Endodermal cell (in vitro differentiated cells): ENCODE measurements around the gene FRY. TPM values are rescaled to one million over a fixed set of nuclear protein-coding genes. Genes with fewer than 3 reads are reported as not detected.

Experiments used
- DNase-seq: peaks from one replicate; pipeline ENCODE4 v3.0.0-alpha.2; 2017
- H3K27ac ChIP-seq: 2 replicates; pipeline ENCODE4 v1.5.1; 2013; ENCODE audit warnings: mild to moderate bottlenecking, low read depth, low read length, moderate library complexity
- H3K27me3 ChIP-seq: 2 replicates; pipeline ENCODE4 v1.6.1; 2013; ENCODE audit warnings: mild to moderate bottlenecking, low read length, moderate library complexity; ENCODE audit not compliant: insufficient read depth, control insufficient read depth, poor library complexity, severe bottlenecking
- H3K36me3 ChIP-seq: 2 replicates; pipeline ENCODE4 v1.7.0; 2013; ENCODE audit warnings: mild to moderate bottlenecking, low read length, moderate library complexity; ENCODE audit not compliant: control insufficient read depth, insufficient read depth
- H3K4me1 ChIP-seq: one replicate; pipeline ENCODE4 v1.7.0; 2013; ENCODE audit warnings: low read length; ENCODE audit not compliant: control insufficient read depth, insufficient read depth
- H3K4me3 ChIP-seq: 2 replicates; pipeline ENCODE4 v1.5.1; 2013; ENCODE audit warnings: mild to moderate bottlenecking, low read length, moderate library complexity
- H3K9ac ChIP-seq: 2 replicates; pipeline ENCODE4 v1.6.1; 2013; ENCODE audit warnings: mild to moderate bottlenecking, low read length, moderate library complexity; ENCODE audit not compliant: poor library complexity, severe bottlenecking; ENCODE audit errors: extremely low read depth
- H3K9me3 ChIP-seq: 2 replicates; pipeline ENCODE4 v1.6.1; 2013; ENCODE audit warnings: mild to moderate bottlenecking, low read length, moderate library complexity; ENCODE audit not compliant: control insufficient read depth
- H3K27ac Mint-ChIP-seq: 2 replicates; pipeline ENCODE4 v1.8.0; 2020; ENCODE audit warnings: mixed read lengths
- H3K27me3 Mint-ChIP-seq: 2 replicates; pipeline ENCODE4 v1.8.0; 2021; ENCODE audit warnings: mild to moderate bottlenecking, mixed read lengths; ENCODE audit not compliant: insufficient read depth
- H3K36me3 Mint-ChIP-seq: 2 replicates; pipeline ENCODE4 v1.8.0; 2020; ENCODE audit warnings: low read depth, mixed read lengths
- H3K4me1 Mint-ChIP-seq: 2 replicates; pipeline ENCODE4 v1.8.0; 2020; ENCODE audit warnings: mixed read lengths
- H3K4me3 Mint-ChIP-seq: 2 replicates; pipeline ENCODE4 v1.8.0; 2020; ENCODE audit warnings: mild to moderate bottlenecking, moderate library complexity, mixed read lengths
- H3K9me3 Mint-ChIP-seq: 2 replicates; pipeline ENCODE4 v1.8.0; 2020; ENCODE audit warnings: mild to moderate bottlenecking, mixed read lengths
- WGBS, 2 experiments: methylation state at CpG; one replicate each; pipeline versions ENCODE4 v1.1.5 to v1.1.7; 2013; ENCODE audit warnings: missing lambda C conversion rate in 2 of 2, mixed read lengths in 1 of 2; ENCODE audit not compliant: insufficient coverage in 1 of 2, insufficient read length in 1 of 2; 5-methylcytosine and 5-hydroxymethylcytosine counted together
- total RNA-seq, 2 donors: library from RNA; stranded (reverse); fragmentation: NEBNext Ultra II Directional in 1 of 2; extraction: Animal tissue kit (Norgen Biotek cat#: 25700) in 1 of 2; gene quantifications; 2 replicates in 1 of 2; 3 replicates in 1 of 2; pipeline ENCODE4 v1.2.1, GENCODE V29; 2021
- TF ChIP-seq, protein P1 (sequence below): fragments of 200-600 bp; sonication (generic); conservative IDR thresholded peaks from 2 replicates; pipeline ENCODE4 v1.5.0; 2021; ENCODE audit warnings: antibody characterized with exemption, mild to moderate bottlenecking

Gene FRY
- total RNA-seq, 2 donors from 2014 or later, result 20.1 to 30.8 TPM

DNA sequence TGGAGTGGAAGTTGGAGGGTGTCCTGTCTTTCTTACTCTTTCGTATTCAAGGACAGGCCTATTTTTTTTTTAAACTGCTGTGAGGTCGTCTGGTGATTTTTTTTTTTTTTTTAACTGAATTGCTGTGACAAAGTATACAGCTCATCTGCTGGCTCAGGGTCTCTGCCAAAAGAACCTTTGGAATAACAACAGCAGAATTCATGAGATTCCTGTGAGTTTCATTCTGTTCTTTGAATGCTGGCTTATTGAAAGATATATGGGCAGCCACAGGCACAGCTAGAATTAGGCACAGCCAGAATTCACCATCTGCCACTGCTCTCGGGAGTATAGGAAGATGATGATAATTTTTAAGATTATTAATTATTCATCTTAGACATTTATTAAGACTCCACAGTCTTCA is 21.4 kb upstream of the FRY start:
- Mint-ChIP-seq H3K9me3 (no peaks in the 10 kb centered on the region), H3K27me3 (peaks cover 3% of the 10 kb centered on the region), H3K4me1 (peaks cover 4% of the 10 kb centered on the region), H3K36me3 (no peaks in the 10 kb centered on the region), H3K4me3 (no peak overlapping the region), H3K27ac (no peak overlapping the region)
- H3K27me3 ChIP-seq, result peaks cover 13% of the 10 kb centered on the region
- H3K9ac ChIP-seq, result no peak overlapping the region
- no peak overlapping the region for H3K27ac ChIP-seq
- H3K4me1 ChIP-seq, result no peaks in the 10 kb centered on the region
- no peaks in the 10 kb centered on the region for H3K36me3 ChIP-seq
- H3K9me3 ChIP-seq, result no peaks in the 10 kb centered on the region
- 75 to 100% methylated on average over 1 to 2 of the region's 3 CpGs for WGBS, 2 experiments
- no peak for DNase-seq
- TF ChIP-seq, protein P1, sequence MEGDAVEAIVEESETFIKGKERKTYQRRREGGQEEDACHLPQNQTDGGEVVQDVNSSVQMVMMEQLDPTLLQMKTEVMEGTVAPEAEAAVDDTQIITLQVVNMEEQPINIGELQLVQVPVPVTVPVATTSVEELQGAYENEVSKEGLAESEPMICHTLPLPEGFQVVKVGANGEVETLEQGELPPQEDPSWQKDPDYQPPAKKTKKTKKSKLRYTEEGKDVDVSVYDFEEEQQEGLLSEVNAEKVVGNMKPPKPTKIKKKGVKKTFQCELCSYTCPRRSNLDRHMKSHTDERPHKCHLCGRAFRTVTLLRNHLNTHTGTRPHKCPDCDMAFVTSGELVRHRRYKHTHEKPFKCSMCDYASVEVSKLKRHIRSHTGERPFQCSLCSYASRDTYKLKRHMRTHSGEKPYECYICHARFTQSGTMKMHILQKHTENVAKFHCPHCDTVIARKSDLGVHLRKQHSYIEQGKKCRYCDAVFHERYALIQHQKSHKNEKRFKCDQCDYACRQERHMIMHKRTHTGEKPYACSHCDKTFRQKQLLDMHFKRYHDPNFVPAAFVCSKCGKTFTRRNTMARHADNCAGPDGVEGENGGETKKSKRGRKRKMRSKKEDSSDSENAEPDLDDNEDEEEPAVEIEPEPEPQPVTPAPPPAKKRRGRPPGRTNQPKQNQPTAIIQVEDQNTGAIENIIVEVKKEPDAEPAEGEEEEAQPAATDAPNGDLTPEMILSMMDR, result no peak
- no peak overlapping the region for H3K4me3 ChIP-seq

DNA sequence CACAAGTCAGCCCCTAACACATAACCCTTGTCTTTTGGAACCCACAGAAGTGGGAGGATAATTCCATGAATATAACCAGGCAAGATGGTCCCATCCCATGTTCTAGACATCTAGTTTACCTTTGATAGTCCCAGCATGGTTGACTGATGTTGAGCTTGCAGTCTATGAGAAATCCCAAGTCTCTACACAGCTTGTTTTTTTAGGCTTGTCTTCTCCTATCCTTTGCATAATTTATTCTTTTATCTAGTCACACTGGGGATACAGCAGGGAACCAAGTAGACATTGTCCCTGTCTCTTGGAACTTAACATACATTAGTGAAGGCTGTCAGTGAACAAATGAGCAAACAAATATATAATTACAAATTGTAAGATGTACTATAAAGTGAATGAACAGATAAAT is 19.6 kb upstream of the FRY start:
- peaks cover 3% of the 10 kb centered on the region for H3K27me3 Mint-ChIP-seq
- H3K4me3 Mint-ChIP-seq, result no peak overlapping the region
- no peaks in the 10 kb centered on the region for H3K9me3 Mint-ChIP-seq
- Histone ChIP-seq H3K27me3 (peaks cover 30% of the 10 kb centered on the region), H3K4me1 (no peaks in the 10 kb centered on the region), H3K9me3 (no peaks in the 10 kb centered on the region), H3K4me3 (no peak overlapping the region), H3K36me3 (no peaks in the 10 kb centered on the region), H3K27ac (no peak overlapping the region), H3K9ac (no peak overlapping the region)
- no peak for DNase-seq
- H3K36me3 Mint-ChIP-seq, result no peaks in the 10 kb centered on the region
- H3K4me1 Mint-ChIP-seq, result peaks cover 4% of the 10 kb centered on the region
- no peak overlapping the region for H3K27ac Mint-ChIP-seq
- TF ChIP-seq, protein P1, result no peak

DNA sequence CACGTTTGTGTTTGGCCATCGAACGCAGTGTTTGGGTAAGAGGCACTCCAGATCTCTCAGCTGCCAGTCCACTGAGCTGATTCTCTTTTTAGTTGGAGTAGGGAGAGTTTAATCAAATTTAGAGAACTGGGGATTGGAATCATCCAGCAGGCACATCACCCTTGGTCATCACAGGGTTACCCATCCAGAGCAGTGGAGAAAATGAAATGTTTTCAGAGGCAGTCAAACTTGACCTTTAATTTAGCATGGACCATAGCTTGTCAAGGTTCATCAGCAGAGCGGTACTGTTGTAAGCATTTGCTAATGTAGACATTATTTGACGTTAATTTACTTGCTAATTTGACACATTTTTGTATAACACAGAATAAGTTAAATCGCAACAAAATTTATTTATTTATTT is 18.4 kb upstream of the FRY start:
- no peak overlapping the region for H3K4me3 Mint-ChIP-seq
- H3K27me3 Mint-ChIP-seq, result peaks cover 3% of the 10 kb centered on the region
- peaks cover 2% of the 10 kb centered on the region for H3K4me1 ChIP-seq
- TF ChIP-seq, protein P1, result no peak
- H3K4me1 Mint-ChIP-seq, result peaks cover 4% of the 10 kb centered on the region
- H3K4me3 ChIP-seq, result no peak overlapping the region
- WGBS, 2 experiments, result 80 to 94% methylated on average over 2 to 4 of the region's 6 CpGs
- no peak overlapping the region for H3K9ac ChIP-seq
- no peak overlapping the region for H3K27ac ChIP-seq
- no peaks in the 10 kb centered on the region for H3K9me3 Mint-ChIP-seq
- H3K36me3 ChIP-seq, result no peaks in the 10 kb centered on the region
- H3K27me3 ChIP-seq, result peaks cover 35% of the 10 kb centered on the region
- H3K9me3 ChIP-seq, result no peaks in the 10 kb centered on the region
- DNase-seq, result no peak
- no peak overlapping the region for H3K27ac Mint-ChIP-seq
- H3K36me3 Mint-ChIP-seq, result no peaks in the 10 kb centered on the region
